GM18502 (cell line): Measurements from ENCODE around the gene ZNF611.
"Not testable (repeated sequence)": the region's sequence is repeated elsewhere in the genome, so short reads cannot be mapped to it uniquely, and the experiment has no call there.

ENCODE experiments used
- ATAC-seq: cut with Tn5 transposase; IDR thresholded peaks from one replicate; pipeline ENCODE4 v1.9.1; 2021; ENCODE audit warnings: mild to moderate bottlenecking; ENCODE audit not compliant: unreplicated experiment, poor library complexity

Gene ZNF611

DNA sequence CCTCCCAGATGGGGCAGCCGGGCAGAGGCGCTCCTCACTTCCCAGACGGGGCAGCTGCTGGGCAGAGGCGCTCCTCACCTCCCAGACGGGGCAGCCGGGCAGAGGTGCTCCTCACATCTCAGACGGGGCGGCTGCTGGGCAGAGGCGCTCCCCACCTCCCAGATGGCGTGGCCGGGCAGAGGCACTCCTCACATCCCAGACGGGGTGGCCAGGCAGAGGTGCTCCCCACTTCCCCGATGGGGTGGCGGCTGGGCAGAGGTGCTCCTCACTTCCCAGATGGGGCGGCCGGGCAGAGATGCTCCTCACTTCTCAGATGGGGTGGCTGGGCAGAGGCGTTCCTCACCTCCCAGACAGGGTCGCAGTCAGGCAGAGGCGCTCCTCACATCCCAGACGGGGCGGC is 14.3 kb downstream of the ZNF611 start:
- not testable (repeated sequence) for ATAC-seq

DNA sequence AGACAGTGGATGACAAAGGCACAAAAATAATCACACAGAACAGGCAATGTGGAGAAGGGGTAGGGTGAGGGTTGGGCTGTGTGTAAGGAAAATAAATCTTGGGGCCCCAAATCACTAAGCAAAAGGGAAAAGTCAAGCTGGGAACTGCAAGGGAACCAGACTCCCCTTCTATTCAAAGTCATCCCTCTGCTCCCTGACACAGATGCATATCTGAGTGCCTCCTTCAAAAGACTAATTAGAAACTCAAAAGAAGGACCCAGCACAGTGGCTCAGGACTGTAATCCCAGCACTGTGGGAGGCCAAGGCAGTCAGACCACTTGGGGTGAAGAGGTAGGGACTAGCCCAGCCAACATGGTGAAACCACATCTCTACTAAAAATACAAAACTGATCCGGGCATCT is 18.3 kb downstream of the ZNF611 start:
- ATAC-seq = no peak

- not testable (repeated sequence) for ATAC-seq
Observed at GRCh38 chr19:52715902-52716301, 18.9 kb downstream of the ZNF611 start.

DNA sequence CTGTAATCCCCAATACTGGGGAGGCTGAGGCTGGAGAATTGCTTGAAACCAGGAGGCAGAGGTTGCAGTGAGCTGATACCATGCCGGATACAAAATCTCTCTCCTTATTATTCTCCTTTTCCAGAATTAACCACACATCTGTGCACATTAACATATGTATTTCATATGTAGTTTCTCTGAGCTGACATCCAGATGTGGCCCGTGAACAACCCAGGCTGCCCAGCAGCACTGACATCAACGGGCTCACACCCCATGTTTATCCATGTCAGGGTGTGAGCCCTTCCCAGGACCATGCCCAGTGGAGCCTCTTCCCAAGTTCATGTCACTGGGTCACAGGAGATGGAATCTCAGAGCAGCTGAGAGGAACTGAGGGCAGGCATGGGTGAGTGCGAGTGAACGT is 19.5 kb downstream of the ZNF611 start:
- not testable (repeated sequence) for ATAC-seq

DNA sequence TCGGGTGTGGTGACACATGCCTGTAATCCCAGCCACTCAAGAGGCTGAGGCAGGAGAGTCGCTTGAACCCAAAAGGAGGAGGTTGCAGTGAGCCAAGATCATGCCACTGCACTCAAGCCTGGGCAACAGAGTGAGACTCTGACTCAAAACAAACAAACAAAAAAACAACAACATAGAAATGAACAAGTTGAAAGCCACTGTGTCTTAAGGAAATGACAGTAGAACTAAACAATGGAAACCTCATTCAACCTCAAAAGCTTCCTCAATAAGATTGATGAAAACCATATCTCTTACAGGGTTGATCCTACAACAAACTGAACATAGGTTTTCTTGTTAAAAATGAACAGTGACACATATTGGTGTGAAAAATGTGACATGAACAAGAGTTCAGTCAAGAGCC is 21.8 kb downstream of the ZNF611 start:
- not testable (repeated sequence) for ATAC-seq

- not testable (repeated sequence) for ATAC-seq
Observed at GRCh38 chr19:52711661-52712060, 23.2 kb downstream of the ZNF611 start.

DNA sequence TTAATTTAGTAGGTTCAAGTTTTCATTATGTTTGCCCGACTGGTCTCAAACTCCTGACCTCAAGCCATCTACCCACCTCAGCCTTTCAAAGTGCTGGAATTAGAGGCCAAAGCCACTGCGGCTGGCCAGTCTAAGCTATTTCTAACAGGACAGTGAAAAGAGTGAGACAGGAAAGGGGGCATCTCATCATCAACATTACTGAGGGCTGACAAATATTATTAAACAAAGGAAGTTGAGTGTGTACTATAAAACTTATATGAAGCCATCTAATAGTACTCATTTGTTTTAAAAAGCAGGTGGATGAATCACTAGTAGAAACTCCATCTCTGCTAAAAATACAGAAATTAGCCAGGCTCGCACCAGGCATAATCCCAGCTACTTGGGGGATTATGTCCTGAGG is 24.3 kb downstream of the ZNF611 start:
- no peak for ATAC-seq

- ATAC-seq = not testable (repeated sequence)
Observed at GRCh38 chr19:52705615-52706014, 29.2 kb downstream of the ZNF611 start.

DNA sequence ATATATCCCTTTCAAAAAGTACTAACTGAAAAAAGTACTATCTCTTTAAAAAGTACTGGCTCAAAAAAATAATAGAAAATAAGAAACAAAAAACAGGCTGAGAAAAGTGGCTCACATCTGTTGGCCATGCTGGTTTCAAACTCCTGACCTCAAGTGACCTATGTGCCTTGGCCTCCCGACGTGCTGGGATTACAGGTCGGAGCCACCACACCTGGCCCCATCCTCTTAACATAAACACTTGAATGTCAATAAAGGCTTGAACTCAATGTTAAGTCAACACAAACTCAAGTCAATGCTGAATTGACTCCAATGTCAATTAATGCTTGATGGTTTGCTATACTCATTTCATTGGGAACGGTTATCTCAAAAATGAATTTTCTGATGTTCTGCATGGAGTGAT is 30.9 kb downstream of the ZNF611 start:
- ATAC-seq = no peak

- no peak for ATAC-seq
Observed at GRCh38 chr19:52700673-52701072, 34.2 kb downstream of the ZNF611 start.

- ATAC-seq = not testable (repeated sequence)
Observed at GRCh38 chr19:52699555-52699954, 35.3 kb downstream of the ZNF611 start.

- ATAC-seq = no peak
Observed at GRCh38 chr19:52695996-52696395, 38.8 kb downstream of the ZNF611 start.

DNA sequence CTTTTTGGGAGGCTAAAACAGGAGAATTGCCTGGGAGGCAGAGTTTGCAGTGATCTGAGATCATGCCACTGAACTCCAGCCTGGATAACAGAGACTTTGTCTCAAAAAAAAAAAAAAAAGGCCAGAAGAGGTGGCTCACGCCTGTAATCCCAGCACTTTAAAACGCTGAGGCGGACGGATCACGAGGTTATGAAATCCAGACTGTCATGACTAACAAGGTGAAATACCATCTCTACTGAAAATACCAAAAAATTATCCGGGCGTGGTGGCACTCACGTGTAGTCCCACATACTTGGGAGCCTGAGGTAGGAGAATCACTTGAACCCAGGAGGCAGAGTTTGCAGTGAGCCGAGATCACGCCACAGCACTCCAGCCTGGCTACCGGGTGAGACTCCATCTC is 39.9 kb downstream of the ZNF611 start:
- no peak for ATAC-seq

DNA sequence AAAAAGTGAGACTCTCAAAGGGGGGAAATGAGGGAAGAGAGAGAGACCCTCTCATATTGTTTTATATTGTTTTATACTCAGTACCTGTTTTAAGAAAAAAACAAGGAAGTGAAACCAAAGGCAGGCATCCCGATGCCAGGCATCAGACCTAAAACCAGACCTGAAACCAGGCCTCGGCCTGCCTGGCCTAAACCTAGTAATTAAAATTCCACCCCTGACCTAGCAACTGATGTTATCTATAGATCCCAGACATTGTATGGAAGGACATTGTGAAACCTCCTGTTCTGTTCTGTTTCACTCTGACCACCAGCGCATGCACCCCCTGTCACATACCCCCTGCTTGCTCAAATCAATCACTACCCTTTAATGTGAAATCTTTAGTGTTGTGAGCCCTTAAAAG is 40.6 kb downstream of the ZNF611 start:
- not testable (repeated sequence) for ATAC-seq

DNA sequence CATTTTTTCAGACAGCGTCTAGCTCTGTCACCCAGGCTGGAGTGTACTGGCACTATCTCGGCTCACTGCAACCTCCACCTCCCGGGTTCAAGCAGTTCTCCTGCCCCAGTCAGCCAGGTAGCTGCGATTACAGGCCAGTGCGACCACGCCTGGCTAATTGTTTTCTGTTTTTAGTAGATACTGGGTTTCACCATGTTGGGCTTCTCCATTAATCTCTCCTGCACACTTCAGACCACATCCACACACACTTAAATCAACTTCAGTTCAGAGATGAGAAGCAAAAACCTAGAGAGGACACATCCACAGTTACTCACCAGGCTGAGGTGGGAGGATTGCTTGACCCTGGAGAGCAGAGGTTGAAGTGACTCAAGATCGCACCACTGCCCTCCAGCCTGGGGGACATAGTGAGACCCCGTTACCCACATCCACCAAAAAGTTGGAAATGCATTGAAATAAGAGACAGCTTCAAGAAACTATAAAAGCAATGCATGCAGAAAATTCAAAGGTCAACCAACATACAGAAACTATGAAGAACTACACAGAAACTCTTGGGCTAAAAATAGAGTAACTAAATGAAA is 42.3 kb downstream of the ZNF611 start:
- ATAC-seq = no peak

DNA sequence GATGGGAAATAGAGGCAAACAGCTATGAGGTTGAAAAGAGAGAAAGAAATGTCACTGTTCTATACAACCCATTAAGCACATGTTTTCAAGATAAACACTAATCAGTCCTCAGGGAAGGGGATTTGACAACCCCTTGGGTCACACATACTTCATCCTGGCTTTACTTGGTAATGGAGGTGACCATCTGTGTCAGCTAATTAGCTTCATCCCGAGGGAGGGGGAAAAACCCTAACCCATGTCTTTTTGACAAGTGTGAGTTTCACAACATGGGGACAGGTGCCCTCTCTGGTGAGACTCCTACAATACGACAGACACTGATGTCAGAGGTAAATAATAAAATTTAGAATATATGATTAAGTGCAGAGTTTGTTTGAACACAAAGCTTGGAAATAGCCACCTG is 43.1 kb downstream of the ZNF611 start:
- ATAC-seq = no peak

DNA sequence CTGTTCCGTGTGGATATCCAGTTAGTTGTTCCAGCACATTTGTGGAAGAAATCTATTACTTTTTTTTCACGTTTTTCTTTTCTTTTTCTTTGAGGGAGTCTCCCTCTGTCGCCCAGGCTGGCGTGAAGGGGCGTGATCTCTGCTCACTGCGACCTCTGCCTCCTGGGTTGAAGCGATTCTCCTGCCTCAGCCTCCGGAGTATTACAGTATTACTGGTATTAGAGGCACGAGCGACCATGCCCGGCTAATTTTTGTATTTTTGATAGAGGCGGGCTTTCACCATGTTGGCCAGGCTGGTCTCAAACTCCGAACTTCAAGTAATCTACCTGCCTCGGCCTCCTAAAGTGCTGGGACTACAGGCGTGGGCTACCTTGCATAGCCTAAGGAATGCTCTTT is 43.6 kb downstream of the ZNF611 start:
- no peak for ATAC-seq

GRCh38 chr19:52690369-52691214 is 44.3 kb downstream of the ZNF611 start:
- peak; percentile 85 for ATAC-seq

DNA sequence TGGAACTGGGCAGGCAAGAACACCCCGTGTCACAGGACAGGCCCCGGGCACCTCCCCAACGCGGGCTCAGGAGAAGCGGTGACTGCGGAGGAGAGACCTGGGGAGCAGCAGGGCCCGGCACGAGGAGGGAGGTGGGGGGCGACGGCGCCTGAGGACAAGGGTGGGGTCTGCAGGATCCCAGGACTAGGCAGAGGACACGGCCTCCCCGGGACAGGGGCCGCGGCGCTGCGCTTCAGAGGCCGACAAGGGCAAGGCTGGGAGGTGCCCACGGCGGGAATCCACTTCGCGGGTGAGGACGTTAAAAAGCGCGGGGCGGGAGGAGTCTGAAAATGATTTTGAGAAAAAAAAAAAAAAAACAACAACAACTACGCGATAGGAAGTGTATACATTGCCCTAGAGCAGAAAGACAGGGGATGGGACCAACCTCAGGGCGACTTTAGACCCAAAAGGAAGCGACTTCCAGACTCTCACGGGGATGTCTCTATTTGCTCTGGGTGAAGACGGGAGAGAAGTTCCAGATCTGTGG is 44.9 kb downstream of the ZNF611 start:
- peak; percentile 45 for ATAC-seq

- ATAC-seq = not testable (repeated sequence)
Observed at GRCh38 chr19:52688925-52689796, 45.7 kb downstream of the ZNF611 start.

DNA sequence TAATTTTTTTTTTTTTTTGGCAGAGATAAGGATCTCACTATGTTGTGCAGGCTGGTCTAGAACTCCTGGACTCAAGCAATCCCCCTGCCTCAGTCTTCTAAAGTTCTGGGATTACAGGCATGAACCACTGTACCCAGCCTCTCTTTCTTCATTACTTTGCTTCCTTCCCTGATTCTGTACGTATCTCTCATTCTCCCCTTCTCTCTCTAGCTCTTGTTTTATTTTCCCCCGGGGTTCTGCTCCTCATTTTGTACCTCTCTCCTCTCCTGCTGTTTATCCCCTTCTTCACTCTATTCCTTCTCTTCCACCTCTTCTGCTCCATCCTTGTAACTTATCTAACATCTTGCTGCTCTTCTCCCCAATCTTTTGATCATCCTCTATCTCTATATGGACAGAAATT is 46.5 kb downstream of the ZNF611 start:
- ATAC-seq = no peak
